ENCODE measurements around the gene RPS6KA1.
A peak's percentile ranks its signal among the peaks of the same experiment; 100 is the strongest.

The RPS6KA1 gene

DNA sequence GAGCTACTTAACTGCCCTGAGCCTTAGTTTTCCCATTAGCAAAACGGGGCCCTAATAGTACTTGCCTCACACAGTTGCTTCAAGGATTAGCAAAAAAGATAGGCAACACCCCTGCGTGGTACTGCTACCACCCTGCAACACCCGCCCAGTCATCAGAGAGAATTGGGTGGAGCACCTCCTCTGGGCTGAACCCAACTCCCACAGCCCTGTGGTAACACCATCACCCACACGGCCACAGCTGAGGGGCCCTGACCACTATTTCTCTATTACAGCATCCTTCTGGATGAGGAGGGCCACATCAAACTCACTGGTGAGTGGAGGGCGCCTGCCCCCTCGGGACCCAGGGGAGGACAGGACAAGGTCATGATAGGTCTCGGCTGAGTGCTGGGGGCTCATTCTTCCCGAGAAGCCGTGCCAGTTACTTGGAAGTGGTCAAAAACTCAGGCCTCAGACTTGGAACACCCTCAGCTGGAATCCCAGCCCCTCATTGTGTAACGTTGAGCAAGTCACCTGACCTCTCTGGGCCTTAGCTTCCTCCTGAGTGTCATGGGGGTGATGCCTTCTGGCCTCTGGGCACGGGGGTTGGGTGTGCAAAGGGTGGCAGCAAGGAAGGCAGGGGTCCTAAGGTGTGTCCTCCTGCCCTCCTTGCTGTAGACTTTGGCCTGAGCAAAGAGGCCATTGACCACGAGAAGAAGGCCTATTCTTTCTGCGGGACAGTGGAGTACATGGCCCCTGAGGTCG, 24.6 kb downstream of the RPS6KA1 start:
- peak overlapping the region; percentile 43 for H3K27ac ChIP-seq
- no peak overlapping the region for H3K4me3 ChIP-seq (ENCODE audit: low read depth in 1 of 2, low read length in 1 of 2)
- H3K36me3 ChIP-seq, result peaks cover 99% of the 10 kb centered on the region
- H3K9me3 ChIP-seq, result no peaks in the 10 kb centered on the region
- peaks cover 17% of the 10 kb centered on the region in 2 experiments for H3K4me1 ChIP-seq (ENCODE audit: control insufficient read depth in 1 of 2, insufficient read depth in 1 of 2, low read depth in 1 of 2, low read length in 1 of 2)
- H3K27me3 ChIP-seq, result no peaks in the 10 kb centered on the region
- TF ChIP-seq, protein P1, sequence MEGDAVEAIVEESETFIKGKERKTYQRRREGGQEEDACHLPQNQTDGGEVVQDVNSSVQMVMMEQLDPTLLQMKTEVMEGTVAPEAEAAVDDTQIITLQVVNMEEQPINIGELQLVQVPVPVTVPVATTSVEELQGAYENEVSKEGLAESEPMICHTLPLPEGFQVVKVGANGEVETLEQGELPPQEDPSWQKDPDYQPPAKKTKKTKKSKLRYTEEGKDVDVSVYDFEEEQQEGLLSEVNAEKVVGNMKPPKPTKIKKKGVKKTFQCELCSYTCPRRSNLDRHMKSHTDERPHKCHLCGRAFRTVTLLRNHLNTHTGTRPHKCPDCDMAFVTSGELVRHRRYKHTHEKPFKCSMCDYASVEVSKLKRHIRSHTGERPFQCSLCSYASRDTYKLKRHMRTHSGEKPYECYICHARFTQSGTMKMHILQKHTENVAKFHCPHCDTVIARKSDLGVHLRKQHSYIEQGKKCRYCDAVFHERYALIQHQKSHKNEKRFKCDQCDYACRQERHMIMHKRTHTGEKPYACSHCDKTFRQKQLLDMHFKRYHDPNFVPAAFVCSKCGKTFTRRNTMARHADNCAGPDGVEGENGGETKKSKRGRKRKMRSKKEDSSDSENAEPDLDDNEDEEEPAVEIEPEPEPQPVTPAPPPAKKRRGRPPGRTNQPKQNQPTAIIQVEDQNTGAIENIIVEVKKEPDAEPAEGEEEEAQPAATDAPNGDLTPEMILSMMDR (IDR thresholded peaks at IDR 0.05), result no peak

DNA sequence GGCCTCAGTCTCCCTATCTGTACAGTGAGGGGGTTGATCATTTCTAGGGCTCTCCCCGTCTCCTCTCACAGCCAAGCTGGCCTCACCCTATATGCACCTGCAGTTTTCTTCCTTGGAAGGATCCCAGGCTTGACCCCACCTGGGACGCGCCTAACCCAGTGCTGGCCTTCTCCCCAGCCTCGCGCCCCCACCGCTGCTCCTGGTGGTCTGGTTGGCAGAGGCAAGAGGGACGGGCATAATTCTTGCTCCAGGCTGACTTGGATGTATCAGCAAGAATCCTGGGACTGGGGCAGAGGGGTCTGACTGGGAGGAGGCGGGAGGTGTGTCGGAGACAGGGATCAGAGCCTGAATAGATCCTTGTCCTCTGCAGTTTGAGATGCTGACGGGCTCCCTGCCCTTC, 25.2 kb downstream of the RPS6KA1 start:
- H3K4me1 ChIP-seq (ENCODE audit: control insufficient read depth in 1 of 2, insufficient read depth in 1 of 2, low read depth in 1 of 2, low read length in 1 of 2), result peaks cover 17% of the 10 kb centered on the region in 2 experiments
- TF ChIP-seq, protein P1 (IDR thresholded peaks at IDR 0.05), result no peak
- H3K4me3 ChIP-seq (ENCODE audit: low read depth in 1 of 2, low read length in 1 of 2), result no peak overlapping the region
- no peaks in the 10 kb centered on the region for H3K27me3 ChIP-seq
- no peak overlapping the region for H3K27ac ChIP-seq
- H3K9me3 ChIP-seq, result no peaks in the 10 kb centered on the region
- H3K36me3 ChIP-seq, result peaks cover 100% of the 10 kb centered on the region

DNA sequence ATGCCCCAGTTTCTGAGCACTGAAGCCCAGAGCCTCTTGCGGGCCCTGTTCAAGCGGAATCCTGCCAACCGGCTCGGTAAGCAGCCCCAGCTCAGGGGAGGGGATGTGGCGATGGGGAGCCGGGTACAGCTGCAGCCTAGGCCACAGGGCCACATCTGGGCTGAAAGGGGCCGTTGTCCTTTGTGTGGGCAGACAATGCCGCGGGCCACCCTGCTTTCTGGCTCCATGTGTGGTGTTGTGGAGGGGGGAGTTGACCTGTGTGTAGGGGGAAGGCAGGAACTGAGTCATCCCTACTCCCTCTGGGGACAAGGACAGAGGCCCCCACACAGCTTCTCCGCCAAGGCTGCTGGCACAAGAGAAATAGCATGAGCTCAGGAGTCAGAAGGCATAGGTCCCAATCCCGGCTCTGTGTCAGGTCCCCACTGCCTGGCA, 26.0 kb downstream of the RPS6KA1 start:
- peaks cover 100% of the 10 kb centered on the region for H3K36me3 ChIP-seq
- H3K4me1 ChIP-seq (ENCODE audit: control insufficient read depth in 1 of 2, insufficient read depth in 1 of 2, low read depth in 1 of 2, low read length in 1 of 2), result peaks cover 17% of the 10 kb centered on the region in 2 experiments
- no peak overlapping the region for H3K4me3 ChIP-seq (ENCODE audit: low read depth in 1 of 2, low read length in 1 of 2)
- H3K27me3 ChIP-seq, result no peaks in the 10 kb centered on the region
- peak overlapping the region; percentile 35 for H3K27ac ChIP-seq
- TF ChIP-seq, protein P1 (IDR thresholded peaks at IDR 0.05), result no peak
- H3K9me3 ChIP-seq, result no peaks in the 10 kb centered on the region

DNA sequence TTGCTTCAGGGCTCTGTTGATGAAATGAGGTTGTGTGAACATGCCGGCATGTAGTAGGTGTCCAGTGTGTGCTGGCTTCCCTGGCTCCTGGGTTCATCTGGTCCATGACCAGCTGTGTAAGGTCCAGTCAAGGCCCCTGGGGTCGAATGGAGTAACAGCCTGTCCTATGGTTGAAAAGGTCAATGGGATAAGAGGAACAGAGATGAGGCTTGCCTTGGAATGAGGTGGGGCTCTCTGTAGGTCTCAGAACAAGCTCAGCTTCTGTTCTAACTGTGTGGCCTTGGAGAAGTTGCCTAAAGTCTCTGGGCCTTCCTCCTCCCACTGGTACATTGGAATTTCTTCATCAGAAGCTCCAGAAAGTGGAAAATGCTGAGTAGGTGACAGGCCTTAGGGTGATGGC, 26.6 kb downstream of the RPS6KA1 start:
- Histone ChIP-seq H3K4me3 (ENCODE audit: low read depth in 1 of 2, low read length in 1 of 2) (no peak overlapping the region), H3K9me3 (no peaks in the 10 kb centered on the region), H3K27me3 (no peaks in the 10 kb centered on the region), H3K4me1 (ENCODE audit: control insufficient read depth in 1 of 2, insufficient read depth in 1 of 2, low read depth in 1 of 2, low read length in 1 of 2) (peaks cover 17% of the 10 kb centered on the region in 2 experiments), H3K27ac (peak overlapping the region; percentile 35), H3K36me3 (peaks cover 100% of the 10 kb centered on the region)
- TF ChIP-seq, protein P1 (IDR thresholded peaks at IDR 0.05), result no peak

DNA sequence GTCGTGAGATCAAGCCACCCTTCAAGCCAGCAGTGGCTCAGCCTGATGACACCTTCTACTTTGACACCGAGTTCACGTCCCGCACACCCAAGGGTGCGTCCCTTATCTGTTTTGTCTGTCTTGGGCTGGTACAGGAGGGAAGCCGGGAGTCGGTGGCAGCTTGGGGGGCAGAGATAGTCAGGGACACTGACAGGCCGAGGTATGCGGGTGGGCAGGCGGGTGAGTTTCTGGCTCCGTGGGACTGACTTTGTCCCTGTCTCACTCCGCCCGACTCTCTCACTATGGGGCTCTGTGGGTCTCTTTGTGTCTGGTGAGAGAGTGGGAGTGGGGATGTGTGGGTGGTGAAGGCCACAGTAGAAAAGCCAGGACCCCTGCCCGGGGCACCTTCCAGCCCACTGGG, 27.4 kb downstream of the RPS6KA1 start:
- no peaks in the 10 kb centered on the region for H3K27me3 ChIP-seq
- H3K36me3 ChIP-seq, result peaks cover 100% of the 10 kb centered on the region
- no peaks in the 10 kb centered on the region for H3K9me3 ChIP-seq
- H3K4me3 ChIP-seq (ENCODE audit: low read depth in 1 of 2, low read length in 1 of 2), result no peak overlapping the region
- H3K27ac ChIP-seq, result peak overlapping the region; percentile 46
- TF ChIP-seq, protein P1 (IDR thresholded peaks at IDR 0.05), result no peak
- H3K4me1 ChIP-seq (ENCODE audit: control insufficient read depth in 1 of 2, insufficient read depth in 1 of 2, low read depth in 1 of 2, low read length in 1 of 2), result peaks cover 17% of the 10 kb centered on the region in 2 experiments

Measured in neutrophil (primary cell).